HG02610 (cell line): ENCODE measurements around the gene ADGRA3.
"Not testable (repeated sequence)": the region's sequence is repeated elsewhere in the genome, so short reads cannot be mapped to it uniquely, and the experiment has no call there.

Source experiments
- ATAC-seq: cut with Tn5 transposase; IDR thresholded peaks from one replicate; pipeline ENCODE4 v1.9.1; 2021; ENCODE audit warnings: mild to moderate bottlenecking, moderate library complexity; ENCODE audit not compliant: unreplicated experiment

The ADGRA3 gene

DNA sequence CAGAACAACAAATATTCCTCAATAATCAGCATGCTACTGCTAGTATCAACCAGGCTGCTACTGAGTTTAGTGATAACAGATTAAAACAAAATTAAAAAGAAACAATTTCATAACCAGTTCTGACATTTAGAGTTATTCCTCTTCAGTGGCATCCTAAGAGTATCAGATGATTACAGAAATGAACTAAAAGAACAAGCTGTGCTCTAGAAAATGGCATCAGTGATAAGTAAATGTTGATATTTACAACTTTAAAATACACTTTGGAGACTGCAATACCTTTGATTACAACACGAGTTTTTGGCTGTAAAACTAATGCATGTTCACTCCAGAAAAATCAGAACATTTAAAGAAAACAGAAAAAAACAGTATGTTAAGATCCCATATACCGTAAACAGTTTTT is 72.9 kb downstream of the ADGRA3 start:
- ATAC-seq, result no peak

DNA sequence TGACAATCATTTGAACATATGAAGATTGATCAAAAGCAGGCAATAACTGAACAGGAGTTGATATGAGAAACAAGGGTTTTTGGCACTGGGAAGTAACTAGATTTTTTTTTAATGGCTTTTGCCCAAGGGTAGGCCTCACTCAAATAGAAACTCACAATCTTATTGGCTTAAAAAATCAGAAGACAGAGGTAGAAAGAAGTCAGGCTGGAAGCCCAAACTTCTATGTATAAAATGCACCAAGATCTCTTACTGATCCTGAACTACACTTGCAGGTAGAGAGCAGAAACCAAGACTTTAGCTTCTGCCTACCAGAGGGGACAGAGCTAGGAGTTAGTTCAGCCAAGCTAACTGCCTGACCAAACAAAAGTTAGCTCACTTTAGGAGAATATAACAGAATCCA is 74.9 kb downstream of the ADGRA3 start:
- ATAC-seq, result no peak

DNA sequence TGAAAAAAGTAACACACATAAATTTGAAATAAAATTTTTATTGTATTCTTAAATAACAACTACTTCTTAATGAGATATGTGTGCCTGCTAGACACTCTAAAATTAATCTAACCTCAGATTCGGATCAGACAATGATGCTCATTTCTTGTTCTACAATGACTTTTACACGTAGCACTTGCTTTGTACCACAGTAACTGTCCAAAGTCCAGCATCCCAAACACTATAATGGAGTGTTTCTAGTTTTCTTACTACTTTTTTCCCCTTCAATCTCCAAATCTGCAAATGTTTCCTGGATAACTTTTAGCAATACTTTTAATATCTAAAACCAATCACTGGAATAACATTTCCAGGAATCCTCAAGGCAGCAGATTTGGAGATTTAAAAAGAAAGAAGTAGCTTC is 75.9 kb downstream of the ADGRA3 start:
- no peak for ATAC-seq

DNA sequence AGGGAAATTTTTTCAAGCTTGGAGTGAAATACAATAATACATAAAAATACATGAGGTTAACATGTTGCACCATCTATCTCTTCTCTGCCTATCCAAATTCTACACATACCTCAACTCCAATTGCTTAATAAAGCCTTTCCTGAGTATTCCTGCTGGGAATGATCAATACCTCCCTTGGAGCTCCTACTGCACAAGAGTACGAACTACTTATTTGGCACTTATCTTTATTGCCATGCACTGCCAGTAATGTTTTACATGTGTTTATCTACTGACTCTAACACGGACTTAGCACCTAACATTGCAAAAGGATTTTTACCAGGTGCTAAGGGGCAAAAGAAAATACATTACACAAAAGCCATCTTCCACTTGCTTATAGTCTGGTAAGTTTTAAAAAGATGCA is 80.2 kb downstream of the ADGRA3 start:
- no peak for ATAC-seq

DNA sequence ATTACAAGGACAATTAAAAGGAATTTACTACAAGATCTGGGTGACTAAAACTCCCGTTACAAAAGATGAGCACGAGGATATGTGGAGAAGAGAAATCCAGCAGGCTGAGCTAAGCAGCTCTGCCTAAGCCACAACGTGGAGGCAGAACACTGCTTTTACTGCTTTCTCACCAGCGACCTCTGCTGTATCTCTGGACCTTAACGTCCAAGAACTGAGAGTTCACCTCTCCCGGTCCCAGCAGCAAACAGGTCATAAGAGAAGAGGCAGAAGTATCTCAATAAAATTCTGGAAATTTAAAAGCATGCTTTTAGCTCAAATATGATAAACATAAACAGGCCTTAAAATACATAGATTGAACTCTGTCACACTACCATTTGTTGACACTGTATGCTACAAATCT is 81.0 kb downstream of the ADGRA3 start:
- peak; percentile 44 for ATAC-seq

DNA sequence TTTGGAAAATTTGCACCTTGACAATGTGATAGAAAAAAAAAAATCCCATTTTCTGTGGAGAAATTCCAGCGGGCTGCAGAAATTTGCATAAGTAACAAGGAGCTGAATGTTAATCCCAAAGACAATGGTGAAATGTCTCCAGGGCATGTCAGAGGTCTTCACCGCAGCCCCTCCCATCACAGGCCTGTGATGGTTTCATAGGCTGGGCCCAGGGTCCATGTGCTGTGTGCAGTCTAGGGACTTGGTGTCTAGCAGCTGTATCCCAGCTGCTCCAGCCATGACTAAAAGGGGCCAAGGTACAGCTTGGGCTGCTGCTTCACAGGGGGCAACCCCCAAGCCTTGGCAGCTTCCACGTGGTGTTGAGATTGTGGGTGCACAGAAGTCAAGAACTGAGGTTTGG is 85.2 kb downstream of the ADGRA3 start:
- ATAC-seq, result no peak

DNA sequence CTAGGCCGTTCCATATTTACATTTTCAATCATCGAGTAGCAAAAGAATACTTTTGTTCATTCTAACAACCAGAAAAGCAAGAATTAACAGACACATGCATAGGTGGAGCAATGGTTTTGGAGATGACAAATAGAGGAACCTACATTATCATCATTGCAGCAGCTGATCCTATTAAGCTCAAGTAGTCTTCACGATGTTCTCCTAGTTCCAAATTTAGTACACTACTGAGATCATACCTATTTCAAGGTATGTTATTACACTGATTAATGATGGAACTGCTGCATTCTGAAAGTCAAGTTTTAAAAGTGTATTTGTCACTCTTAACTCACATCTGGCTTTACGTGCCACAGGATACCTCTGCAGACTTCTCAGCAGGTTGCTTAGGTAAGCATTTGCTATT is 87.4 kb downstream of the ADGRA3 start:
- no peak for ATAC-seq

DNA sequence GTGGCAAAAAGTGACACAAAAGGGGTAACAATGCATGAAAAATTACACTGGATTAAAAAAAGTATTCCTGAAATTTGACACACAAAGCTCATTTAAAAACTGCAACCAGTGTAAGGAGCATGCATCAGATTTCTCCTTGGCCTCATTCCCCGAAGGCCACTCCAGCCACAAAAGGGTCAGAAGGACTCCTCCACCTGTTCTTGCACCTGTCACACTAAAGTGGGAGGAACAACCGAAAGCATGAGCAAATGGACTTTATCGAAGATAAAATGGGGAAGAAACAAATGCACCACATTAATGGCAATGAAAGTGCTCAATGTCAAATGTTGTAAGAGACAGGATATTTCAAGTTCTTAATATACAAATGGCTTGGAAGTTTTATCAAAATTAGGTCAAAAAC is 88.2 kb downstream of the ADGRA3 start:
- no peak for ATAC-seq

DNA sequence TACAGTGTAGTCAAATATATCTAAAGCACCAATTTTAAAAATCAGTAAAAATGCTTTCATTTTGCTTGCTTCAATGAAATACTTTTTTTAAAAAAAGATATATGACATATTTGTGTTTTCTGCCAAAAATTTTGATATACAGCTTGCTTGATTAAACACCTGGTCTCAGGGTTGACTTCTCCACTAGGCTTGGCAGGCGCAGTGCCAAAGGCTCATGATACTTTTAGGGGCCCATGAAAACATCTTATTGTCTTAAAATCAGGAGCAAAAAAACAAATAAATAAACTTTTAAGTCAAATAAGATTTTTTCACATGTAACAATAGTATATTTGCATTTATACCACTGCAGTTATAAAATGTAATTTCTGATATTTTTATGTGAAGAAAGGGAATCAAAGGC is 95.6 kb downstream of the ADGRA3 start:
- ATAC-seq, result no peak

DNA sequence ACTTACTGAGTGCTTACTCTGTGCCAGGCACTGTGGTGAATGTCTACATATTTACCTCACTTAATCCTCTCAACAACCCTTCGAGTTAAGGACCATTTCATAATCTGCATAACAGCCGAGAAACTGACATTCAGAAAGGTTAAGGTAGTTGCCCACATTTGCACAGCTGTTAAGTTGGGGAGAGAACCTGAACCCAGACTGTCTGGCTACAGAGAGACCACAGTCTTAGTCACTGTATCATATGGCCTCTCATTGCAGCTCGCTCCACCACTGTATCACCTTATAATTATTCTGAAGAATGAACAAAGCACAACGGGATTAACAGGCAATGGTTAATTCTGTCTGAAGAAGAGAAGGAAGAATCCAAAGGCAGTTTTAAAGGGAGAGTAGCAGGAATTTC is 98.5 kb downstream of the ADGRA3 start:
- no peak for ATAC-seq

DNA sequence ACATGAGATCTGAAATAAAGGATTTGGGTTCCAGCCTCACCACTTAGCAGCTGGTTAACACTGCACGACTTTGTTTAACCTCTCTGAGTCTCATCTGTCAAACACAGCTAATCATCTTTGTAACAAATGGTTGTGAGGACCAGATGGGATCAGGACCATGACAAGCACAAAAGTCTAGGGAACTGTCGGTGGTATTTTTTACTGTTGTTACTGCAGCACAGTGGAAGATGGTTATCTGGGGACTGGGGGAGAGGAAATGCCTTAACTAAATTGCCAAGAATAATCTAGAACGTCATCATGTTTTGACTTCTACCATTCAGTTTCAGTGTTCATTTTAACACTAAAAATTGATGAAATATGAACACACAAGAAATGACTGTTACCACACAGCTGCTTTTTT is 99.5 kb downstream of the ADGRA3 start:
- ATAC-seq, result no peak

DNA sequence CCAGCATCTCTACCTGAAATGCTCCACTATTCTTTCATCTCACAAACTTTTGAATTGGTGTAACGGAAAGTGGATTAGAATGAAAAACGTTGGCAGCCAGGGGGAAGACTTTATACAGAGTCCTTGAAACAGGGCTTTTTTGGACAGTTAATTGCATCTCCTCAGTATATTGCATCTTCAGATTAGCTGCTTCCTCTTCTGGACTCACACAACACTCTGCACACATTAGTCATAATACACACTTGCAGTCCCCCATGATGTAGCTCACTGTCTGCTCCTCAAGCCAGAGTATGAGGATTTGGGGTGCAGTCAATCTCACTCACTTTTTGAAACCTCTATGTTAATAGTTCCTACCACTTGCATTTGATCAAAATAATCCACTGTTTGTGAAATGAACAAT is 101.0 kb downstream of the ADGRA3 start:
- no peak for ATAC-seq

DNA sequence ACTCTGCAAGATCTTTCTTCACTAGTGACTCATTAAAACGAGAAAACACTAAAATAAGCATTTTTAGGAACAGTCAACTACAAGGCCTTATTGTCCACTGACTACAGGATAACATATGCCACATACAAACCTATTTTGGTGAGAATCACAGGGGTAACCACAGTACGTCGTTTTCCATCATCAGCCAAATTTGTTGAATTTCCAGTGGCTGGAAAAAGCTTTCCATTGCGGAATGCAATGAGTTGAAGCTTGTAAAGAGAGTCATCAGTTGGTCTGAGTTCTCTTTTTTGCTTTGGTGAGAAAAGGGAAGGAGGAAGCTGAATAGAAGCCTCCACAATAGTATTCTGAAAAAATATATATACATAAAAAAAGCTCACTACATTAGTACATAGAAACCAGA is 102.4 kb downstream of the ADGRA3 start:
- ATAC-seq, result no peak

DNA sequence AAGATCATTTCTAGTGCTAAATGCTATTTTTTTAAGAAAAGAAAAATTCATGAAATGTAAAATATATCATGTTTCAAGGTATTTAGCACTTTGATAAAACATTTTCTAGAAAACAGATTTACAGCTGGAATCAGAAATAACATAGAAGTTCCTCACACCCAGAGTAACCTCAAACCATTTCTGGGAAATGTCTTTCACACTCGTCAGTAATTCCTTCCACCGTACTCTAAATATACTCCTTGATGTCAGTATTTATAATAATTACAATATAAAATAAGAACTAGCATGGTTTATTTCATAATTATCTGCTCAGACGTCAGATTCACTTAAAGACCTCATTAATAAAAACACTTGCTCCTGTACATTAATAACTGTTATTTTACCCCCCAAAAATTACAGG is 103.9 kb downstream of the ADGRA3 start:
- no peak for ATAC-seq

DNA sequence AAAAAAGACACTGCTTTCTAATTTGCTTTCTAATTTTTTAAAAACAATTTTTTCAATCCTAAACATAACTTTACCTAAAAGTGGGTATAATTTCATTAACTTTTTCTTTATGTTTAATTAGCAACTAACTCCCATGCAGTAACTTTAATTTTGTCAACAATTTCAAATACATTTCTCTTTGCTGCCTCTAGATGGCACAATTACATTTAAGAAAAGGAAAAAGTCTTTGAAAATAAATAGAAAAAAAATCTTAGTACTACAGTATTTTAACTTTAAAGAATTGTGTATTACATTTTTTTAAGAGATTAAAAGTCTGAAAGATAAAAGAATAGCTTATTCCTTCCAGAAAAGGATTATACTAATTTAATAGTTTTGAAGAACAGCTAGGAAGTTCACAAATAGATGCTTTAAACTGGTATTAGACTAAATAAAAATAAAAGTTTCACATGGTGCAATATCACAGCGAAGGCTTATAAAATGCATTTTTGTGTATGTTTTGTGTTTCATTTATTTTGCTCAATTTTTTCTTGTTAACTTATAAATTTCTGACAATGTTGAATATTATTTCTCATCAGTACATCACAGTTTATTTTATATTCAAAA is 105.1 kb downstream of the ADGRA3 start:
- ATAC-seq, result no peak

DNA sequence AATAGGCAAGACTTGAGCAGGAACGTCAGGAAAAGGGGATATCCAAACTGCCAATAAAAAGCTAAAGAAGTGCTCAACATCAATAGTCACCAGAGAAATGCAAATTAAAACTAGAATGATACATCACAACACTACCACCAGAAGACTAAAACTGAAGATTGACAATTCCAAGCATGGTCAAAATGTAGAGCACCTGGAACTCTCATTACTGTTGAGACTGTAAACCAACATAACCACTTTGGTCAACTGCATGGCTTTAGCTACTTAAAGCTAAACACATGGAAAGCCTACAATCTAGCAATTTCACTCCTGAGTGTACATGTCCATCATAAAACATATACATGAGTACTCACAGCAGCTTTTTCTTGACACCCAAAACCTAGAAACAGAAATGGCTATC is 107.4 kb downstream of the ADGRA3 start:
- no peak for ATAC-seq

DNA sequence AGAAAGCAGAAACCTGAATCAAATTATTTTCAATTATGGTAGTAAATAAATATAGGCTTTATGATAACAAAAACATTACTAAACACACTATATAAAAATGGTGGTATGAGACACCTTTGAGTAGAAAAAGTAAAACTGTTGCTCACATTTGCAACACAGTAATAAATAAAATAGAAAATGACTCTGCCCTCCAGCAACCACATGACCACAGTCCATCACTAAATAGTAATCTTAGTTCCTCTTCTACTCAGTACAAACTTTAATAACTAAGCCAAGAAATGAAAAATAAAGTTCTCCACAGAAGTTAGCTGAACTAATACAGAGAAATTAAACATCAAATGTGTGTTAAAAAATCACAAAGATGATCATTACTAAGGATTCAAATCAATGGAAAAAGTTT is 108.5 kb downstream of the ADGRA3 start:
- no peak for ATAC-seq

DNA sequence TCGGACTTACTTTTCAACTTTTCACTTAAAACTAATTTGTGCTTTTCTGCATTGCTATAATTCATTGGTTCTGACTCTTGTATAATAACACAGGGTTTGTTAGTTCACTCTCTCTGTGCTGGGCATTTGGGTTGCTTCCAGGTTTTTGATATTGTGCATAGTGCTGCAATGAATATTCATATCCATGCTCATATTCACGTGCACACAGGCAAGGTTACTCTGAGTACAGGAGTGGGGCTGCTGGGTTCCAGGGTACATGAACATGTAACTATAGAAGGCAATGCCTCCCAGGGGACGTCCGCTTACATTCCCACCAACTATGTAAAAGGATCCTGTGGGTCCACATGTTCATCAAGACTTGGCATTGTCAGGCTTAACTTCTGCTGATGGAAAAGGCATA is 117.2 kb downstream of the ADGRA3 start:
- no peak for ATAC-seq

DNA sequence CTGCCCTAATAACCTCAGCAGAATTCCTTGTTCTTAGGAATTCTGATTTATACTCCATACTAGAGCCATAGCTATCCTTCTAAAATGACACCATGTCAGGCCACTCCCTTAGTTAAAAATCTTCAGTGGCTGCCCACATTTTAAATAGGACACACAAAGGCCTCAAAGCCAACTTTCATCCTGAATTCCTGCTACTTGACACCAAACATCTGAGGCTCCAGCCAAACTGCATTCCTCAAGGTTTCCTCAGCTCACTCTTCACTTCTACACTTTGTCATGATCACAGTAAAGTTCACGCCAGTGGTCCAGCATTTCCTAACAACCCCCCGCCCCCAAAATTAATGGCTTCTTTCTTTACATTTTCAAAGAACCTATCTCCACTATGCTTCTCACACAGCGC is 124.3 kb downstream of the ADGRA3 start:
- ATAC-seq, result no peak

DNA sequence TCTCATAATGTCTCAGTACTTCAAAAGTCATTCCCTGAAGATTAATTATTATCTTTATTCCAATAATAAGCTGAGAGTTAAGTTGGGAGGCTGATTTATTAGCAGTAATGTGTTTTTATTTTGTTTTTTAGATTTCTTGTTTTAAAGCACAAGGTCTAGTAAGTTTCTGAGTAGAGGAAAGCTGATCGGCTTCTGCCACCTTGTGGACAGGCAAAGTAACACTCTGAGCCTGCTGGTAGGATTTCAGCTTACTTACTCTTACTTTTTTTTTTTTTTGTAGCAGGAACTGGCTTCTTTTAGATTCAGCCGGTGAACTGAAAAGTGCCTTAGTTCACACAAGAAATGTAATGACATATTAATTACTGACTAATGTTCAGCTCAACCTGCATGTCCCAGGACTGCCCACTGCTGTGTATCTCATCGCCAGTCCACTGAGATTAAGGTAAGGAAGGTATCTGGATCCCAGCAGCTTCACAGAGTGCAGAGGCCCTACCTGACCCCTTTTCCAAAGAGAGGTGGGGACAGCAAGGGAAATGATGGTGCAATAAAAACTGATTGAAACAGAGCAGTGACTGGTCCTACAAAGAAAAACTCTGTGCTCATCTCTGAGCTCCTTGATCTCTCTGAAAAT is 126.5 kb downstream of the ADGRA3 start:
- ATAC-seq, result peak; percentile 73

DNA sequence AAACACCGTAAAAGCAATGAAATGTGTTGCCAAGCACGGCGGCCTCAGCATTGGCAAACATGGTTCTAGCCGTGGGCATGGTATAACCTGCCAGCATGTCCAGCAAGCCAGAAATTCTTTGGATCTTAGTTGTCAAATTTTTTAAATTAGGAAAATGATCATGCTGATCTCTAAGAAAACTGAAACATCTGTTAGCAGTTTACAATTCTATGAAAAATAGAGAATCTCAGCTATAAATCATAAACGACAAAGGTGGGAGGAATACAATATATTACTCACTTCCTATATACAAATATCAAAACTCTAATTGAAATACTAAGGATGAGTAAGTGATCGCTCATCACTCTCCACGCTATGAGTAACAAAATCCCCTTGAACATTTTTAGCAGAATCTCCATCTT is 130.3 kb downstream of the ADGRA3 start:
- ATAC-seq, result no peak

DNA sequence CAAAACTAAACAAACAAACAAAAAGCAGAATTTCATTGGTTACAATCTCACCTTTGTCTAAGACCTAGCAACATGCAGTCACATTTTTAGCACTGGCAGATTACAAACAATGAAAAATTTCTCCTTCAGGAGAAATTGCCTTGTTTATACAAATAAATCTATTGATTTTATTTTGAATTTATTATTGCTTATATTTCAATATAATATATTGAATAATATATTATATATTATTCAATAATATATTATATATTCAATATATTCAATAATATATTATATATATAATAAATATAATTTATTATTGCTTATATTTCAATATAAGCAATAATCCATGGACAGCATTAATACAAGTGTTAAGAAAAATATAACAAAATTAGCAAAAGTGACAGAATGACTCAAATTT is 131.7 kb downstream of the ADGRA3 start:
- no peak for ATAC-seq

DNA sequence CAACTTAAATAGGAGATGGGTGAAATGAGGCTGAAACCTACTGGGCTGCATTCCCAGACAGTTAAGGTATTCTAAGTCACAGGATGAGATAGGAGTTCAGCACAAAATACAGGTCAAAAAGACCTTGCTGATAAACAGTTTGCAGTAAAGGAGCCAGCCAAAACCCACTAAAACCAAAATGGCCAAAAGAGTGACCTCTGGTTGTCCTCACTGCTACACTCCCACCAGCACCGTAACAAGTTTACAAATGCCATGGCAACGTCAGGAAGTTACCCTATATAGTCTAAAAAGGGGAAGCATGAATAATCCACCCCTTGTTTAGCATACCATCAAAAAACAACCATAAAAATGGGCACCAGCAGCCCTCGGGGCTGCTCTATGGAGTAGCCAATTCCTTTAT is 133.7 kb downstream of the ADGRA3 start:
- ATAC-seq, result not testable (repeated sequence)
